ENCODE data around the gene PHF21B.

- TF ChIP-seq, protein P1, sequence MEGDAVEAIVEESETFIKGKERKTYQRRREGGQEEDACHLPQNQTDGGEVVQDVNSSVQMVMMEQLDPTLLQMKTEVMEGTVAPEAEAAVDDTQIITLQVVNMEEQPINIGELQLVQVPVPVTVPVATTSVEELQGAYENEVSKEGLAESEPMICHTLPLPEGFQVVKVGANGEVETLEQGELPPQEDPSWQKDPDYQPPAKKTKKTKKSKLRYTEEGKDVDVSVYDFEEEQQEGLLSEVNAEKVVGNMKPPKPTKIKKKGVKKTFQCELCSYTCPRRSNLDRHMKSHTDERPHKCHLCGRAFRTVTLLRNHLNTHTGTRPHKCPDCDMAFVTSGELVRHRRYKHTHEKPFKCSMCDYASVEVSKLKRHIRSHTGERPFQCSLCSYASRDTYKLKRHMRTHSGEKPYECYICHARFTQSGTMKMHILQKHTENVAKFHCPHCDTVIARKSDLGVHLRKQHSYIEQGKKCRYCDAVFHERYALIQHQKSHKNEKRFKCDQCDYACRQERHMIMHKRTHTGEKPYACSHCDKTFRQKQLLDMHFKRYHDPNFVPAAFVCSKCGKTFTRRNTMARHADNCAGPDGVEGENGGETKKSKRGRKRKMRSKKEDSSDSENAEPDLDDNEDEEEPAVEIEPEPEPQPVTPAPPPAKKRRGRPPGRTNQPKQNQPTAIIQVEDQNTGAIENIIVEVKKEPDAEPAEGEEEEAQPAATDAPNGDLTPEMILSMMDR (conservative IDR thresholded peaks at IDR 0.05 in 1 of 2, IDR thresholded peaks at IDR 0.05 in 1 of 2; ENCODE audit: extremely low read depth in 1 of 2, insufficient read depth in 1 of 2, low read depth in 1 of 2, low read length in 2 of 2), result no peak
- TF ChIP-seq EZH2 (IDR thresholded peaks at IDR 0.05; ENCODE audit: borderline replicate concordance, low read length), result no peak
Observed at GRCh38 chr22:44845191-44845590, 164.6 kb downstream of the PHF21B start.
